ENCODE results near the gene PIAS1. TPM values are rescaled to one million over a fixed set of nuclear protein-coding genes. Genes with fewer than 3 reads are reported as not detected.

Gene PIAS1
- total and polyA plus RNA-seq, 9 of the 15 experiments (the other 6 are each of a cell fraction or from before 2014, with no cell fraction given), result 18.0 to 59.1 (median 28.5) TPM

- TF ChIP-seq, protein P1, sequence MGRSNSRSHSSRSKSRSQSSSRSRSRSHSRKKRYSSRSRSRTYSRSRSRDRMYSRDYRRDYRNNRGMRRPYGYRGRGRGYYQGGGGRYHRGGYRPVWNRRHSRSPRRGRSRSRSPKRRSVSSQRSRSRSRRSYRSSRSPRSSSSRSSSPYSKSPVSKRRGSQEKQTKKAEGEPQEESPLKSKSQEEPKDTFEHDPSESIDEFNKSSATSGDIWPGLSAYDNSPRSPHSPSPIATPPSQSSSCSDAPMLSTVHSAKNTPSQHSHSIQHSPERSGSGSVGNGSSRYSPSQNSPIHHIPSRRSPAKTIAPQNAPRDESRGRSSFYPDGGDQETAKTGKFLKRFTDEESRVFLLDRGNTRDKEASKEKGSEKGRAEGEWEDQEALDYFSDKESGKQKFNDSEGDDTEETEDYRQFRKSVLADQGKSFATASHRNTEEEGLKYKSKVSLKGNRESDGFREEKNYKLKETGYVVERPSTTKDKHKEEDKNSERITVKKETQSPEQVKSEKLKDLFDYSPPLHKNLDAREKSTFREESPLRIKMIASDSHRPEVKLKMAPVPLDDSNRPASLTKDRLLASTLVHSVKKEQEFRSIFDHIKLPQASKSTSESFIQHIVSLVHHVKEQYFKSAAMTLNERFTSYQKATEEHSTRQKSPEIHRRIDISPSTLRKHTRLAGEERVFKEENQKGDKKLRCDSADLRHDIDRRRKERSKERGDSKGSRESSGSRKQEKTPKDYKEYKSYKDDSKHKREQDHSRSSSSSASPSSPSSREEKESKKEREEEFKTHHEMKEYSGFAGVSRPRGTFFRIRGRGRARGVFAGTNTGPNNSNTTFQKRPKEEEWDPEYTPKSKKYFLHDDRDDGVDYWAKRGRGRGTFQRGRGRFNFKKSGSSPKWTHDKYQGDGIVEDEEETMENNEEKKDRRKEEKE (IDR thresholded peaks at IDR 0.05; ENCODE audit: borderline replicate concordance in 1 of 2, control insufficient read depth in 1 of 2, low read depth in 2 of 2, low read length in 1 of 2), result no peak
- TF ChIP-seq HMG20B (CRISPR knock-in tag; IDR thresholded peaks at IDR 0.05) (no peak), PURB (CRISPR knock-in tag; IDR thresholded peaks at IDR 0.05; ENCODE audit: low read depth) (no peak), SMAD2 (IDR thresholded peaks at IDR 0.05; ENCODE audit: low read depth, low read length) (no peak), TCF7L2 (IDR thresholded peaks at IDR 0.05; ENCODE audit: low read depth, low read length) (no peak), ZNF699 (CRISPR knock-in tag; IDR thresholded peaks at IDR 0.05; ENCODE audit: insufficient replicate concordance) (no peak), MTF1 (CRISPR knock-in tag; IDR thresholded peaks at IDR 0.05; ENCODE audit: borderline replicate concordance) (no peak), NEUROD1 (IDR thresholded peaks at IDR 0.05; ENCODE audit: borderline replicate concordance, low read depth, low read length, partially characterized antibody) (no peak), ZNF121 (CRISPR knock-in tag; conservative IDR thresholded peaks at IDR 0.05) (no peak), HMGN3 (IDR thresholded peaks at IDR 0.05; ENCODE audit: borderline replicate concordance, extremely low read depth, insufficient read length, low read depth, low read length) (no peak), PML (IDR thresholded peaks at IDR 0.05; ENCODE audit: low read length) (no peak), SETDB1 (IDR thresholded peaks at IDR 0.05; ENCODE audit: low read length) (no peak), ZNF239 (CRISPR knock-in tag; IDR thresholded peaks at IDR 0.05) (no peak), CEBPB (tag; IDR thresholded peaks at IDR 0.05) (no peak)
- TF ChIP-seq, protein P2, sequence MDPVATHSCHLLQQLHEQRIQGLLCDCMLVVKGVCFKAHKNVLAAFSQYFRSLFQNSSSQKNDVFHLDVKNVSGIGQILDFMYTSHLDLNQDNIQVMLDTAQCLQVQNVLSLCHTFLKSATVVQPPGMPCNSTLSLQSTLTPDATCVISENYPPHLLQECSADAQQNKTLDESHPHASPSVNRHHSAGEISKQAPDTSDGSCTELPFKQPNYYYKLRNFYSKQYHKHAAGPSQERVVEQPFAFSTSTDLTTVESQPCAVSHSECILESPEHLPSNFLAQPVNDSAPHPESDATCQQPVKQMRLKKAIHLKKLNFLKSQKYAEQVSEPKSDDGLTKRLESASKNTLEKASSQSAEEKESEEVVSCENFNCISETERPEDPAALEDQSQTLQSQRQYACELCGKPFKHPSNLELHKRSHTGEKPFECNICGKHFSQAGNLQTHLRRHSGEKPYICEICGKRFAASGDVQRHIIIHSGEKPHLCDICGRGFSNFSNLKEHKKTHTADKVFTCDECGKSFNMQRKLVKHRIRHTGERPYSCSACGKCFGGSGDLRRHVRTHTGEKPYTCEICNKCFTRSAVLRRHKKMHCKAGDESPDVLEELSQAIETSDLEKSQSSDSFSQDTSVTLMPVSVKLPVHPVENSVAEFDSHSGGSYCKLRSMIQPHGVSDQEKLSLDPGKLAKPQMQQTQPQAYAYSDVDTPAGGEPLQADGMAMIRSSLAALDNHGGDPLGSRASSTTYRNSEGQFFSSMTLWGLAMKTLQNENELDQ (CRISPR knock-in tag; IDR thresholded peaks at IDR 0.05; ENCODE audit: borderline replicate concordance), result no peak
- TF ChIP-seq, protein P3, sequence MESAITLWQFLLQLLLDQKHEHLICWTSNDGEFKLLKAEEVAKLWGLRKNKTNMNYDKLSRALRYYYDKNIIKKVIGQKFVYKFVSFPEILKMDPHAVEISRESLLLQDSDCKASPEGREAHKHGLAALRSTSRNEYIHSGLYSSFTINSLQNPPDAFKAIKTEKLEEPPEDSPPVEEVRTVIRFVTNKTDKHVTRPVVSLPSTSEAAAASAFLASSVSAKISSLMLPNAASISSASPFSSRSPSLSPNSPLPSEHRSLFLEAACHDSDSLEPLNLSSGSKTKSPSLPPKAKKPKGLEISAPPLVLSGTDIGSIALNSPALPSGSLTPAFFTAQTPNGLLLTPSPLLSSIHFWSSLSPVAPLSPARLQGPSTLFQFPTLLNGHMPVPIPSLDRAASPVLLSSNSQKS (CRISPR knock-in tag; IDR thresholded peaks at IDR 0.05), result no peak
- TF ChIP-seq, protein P4, sequence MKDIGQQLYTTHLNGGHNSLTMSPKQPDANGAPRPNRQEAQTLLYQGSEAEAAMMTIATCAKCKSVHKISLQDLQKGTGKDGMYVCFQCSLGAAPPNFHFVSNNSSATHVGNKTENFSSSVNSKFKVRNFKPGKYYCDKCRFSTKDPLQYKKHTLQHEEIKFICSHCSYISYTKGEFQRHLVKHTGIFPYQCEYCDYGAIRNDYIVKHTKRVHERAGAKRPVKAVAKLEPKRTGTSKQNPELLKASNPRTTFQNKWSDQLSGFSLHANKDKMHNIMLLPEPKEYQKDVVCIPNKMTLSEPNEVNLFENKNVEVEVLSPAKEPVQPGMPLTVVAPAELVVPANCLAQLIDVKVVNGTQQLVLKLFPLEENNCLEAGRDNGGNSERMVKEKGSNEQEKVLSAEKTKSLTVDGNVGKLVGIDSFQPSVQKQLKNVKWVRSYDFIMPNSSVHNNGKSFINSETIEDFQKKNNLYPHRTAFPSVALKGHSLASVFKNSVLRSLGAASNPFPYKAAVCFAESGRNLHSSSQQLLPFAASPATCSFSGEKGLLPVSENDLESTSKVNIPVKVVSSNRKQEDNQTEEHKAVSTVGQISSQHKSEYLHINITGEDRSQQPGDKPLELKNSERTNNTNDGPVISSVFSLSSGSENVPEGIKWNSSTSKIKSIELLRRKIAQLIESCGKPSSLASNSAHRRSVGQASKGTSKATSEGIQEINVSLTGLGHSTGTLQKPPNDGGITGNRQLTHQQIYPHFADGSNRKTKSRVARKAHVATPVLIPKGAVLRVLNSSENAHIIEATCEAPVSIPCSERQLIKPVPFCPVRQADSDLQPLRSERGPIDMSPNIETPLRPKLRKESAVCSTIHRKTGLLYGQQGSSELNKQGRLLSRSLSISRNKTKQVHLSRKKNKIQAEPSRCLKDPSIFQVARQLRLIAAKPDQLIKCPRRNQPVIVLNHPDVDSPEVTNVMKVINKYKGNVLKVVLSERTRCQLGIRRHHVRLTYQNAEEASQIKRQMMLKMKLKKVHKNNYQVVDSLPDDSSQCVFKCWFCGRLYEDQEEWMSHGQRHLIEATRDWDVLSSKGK (CRISPR knock-in tag; IDR thresholded peaks at IDR 0.05), result no peak
- TF ChIP-seq, protein P5, sequence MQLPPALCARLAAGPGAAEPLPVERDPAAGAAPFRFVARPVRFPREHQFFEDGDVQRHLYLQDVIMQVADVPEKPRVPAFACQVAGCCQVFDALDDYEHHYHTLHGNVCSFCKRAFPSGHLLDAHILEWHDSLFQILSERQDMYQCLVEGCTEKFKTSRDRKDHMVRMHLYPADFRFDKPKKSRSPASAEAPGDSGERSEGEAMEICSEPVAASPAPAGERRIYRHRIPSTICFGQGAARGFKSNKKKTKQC (CRISPR knock-in tag; IDR thresholded peaks at IDR 0.05), result no peak
Observed at GRCh38 chr15:68114356-68114755, 60.2 kb downstream of the PIAS1 start (continued).

Measured in K562 (cell line).